ENCODE results near the gene MAP1S.

Gene MAP1S

DNA sequence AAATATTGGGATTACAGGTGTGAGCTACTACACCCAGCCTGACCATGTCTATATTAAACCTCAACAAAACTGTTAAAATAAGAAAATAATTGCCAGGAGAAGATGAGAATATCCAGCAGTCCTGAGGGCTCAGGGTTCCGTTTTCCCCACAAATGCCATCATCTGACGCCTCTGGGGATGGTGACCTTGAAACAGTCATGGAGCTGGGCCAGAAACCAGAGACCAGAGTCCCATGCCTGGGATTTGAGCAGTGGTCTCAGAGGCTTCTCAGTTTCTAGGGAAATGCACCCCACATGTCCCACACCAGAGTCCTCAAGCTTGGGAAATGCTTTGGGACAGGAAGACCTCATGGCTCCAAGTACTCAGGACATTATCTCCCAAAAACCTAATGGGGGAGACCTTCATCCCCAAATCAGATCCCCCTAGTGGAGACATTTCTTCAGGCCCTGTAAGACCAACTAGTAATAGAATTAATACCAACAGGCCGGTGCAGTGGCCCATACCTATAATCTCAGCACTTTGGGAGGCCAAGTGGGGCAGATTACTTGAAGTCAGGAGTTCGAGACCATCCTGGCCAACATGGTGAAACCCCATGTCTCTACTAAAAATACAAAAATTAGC is 2.9 kb upstream of the MAP1S start:
- in situ Hi-C loops (cut with HindIII; ENCODE audit: low sequenced_read_pairs): loop anchor here (10.0 kb wide), 1 partner anchor 118 kb away; no protein-coding TSS in a partner anchor
- TF ChIP-seq, protein P1, sequence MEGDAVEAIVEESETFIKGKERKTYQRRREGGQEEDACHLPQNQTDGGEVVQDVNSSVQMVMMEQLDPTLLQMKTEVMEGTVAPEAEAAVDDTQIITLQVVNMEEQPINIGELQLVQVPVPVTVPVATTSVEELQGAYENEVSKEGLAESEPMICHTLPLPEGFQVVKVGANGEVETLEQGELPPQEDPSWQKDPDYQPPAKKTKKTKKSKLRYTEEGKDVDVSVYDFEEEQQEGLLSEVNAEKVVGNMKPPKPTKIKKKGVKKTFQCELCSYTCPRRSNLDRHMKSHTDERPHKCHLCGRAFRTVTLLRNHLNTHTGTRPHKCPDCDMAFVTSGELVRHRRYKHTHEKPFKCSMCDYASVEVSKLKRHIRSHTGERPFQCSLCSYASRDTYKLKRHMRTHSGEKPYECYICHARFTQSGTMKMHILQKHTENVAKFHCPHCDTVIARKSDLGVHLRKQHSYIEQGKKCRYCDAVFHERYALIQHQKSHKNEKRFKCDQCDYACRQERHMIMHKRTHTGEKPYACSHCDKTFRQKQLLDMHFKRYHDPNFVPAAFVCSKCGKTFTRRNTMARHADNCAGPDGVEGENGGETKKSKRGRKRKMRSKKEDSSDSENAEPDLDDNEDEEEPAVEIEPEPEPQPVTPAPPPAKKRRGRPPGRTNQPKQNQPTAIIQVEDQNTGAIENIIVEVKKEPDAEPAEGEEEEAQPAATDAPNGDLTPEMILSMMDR (IDR thresholded peaks at IDR 0.05; ENCODE audit: low read depth, low read length, missing control alignments): peak; percentile 29
- H3K4me3 ChIP-seq (ENCODE audit: low read depth, low read length): no peak overlapping the region
- no peak for DNase-seq (ENCODE audit: low read depth)

DNA sequence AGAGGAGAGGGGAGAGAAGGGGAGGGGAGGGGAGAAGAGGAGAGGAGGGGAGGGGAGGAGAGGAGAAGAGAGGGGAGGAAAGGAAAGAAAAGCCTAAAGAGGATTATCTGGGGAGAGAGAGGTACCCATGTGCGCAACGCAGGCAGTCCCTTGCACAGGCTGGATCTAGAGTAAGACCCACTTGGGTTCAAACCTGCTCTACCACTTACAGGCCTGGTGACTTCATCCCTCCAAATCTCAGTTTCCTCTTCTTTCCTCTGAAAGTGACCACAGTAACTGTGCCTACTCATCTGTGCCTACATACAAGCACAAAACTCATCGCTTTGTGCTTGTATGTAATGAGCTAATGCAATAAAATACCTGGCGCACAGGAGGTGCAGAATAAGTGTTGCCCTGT is 732 bp upstream of the MAP1S start:
- no peak for DNase-seq (ENCODE audit: low read depth)
- in situ Hi-C loops (cut with HindIII; ENCODE audit: low sequenced_read_pairs): loop anchor here (10.0 kb wide), 1 partner anchor 116 kb away; no protein-coding TSS in a partner anchor
- no peak overlapping the region for H3K4me3 ChIP-seq (ENCODE audit: low read depth, low read length)
- TF ChIP-seq, protein P1 (IDR thresholded peaks at IDR 0.05; ENCODE audit: low read depth, low read length, missing control alignments): no peak

DNA sequence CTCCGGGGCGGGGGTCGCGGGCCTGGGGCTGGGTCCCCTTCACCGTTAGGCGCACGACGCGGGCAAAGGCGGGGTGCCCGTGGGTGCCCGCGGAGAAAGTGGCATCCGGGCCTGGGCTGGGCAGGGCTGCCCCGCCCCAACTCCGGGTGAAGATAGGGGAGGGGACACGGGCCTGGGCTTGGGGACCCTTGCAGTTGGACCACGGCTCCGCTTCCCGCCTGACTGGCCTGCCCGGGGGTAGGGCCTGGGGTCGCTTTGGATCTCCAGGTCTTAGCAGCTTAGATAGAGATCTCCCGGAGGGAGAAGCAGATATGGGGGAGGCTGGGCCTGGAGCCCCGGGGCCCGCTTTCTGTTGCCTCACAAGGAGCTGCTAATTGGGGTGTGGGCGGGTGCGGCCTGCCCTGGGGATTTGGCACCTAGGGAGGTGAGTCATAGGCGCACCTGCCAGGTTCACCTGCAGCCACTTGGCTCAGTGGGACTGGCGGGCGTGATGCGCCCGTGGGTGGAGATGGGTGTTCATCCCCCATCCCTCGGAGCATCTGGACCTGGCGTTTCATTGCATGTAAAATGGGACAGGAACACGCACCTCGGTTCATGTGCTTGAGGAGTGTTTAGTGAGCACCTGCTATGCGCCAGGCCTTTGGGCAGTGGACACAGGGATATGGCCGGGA is 585 bp downstream of the MAP1S start:
- H3K4me3 ChIP-seq (ENCODE audit: low read depth, low read length): peak overlapping the region; percentile 91
- no peak for DNase-seq (ENCODE audit: low read depth)
- in situ Hi-C loops (cut with HindIII; ENCODE audit: low sequenced_read_pairs): loop anchor here (10.0 kb wide), 1 partner anchor 115 kb away; no protein-coding TSS in a partner anchor
- TF ChIP-seq, protein P1 (IDR thresholded peaks at IDR 0.05; ENCODE audit: low read depth, low read length, missing control alignments): no peak

DNA sequence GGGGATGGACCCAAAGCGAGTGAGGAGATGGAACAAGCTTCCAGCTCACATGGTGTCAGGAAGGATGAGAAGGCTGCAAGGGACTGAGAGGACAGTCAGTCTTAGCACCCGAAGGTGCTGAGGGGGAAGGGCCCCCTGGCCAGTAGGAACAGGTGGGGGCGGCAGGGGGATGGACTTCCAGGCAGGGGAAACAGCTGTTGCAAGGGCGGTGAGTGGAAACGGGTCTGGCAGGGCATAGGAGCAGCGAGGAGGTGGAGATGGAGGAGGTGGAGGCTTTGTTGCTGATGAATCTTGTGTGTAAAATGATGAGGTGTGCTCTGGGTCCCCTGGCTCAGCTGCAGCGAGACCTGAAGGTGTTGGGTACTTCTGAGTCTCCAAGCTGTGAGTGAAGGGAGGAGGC is 1.2 kb downstream of the MAP1S start:
- TF ChIP-seq, protein P1 (IDR thresholded peaks at IDR 0.05; ENCODE audit: low read depth, low read length, missing control alignments): no peak
- peak overlapping the region; percentile 91 for H3K4me3 ChIP-seq (ENCODE audit: low read depth, low read length)
- in situ Hi-C loops (cut with HindIII; ENCODE audit: low sequenced_read_pairs): no loop called here
- DNase-seq (ENCODE audit: low read depth): no peak

DNA sequence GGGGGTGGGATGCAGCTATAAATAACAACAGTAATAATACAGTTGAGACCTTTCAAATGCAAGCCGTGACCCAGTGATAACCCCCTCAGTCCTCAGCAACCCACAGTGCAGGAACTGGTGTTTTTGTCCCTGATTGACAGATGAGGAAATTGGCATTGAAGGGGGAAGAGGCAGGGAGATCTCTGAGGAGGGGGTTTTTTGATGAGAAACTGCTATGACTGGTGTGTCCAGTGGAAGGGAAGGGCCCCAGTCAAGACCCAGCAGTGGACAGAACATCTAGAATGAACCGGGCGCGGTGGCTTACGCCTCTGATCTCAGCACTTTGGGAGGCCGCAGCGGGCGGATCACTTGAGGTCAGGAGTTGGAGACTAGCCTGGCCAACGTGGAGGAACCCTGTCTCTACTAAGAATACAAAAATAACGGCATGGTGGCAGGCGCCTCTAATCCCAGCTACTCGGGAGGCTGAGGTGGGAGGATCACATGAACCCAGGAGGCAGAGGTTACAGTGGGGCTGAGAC is 1.9 kb downstream of the MAP1S start:
- no peak overlapping the region for H3K4me3 ChIP-seq (ENCODE audit: low read depth, low read length)
- DNase-seq (ENCODE audit: low read depth): no peak
- in situ Hi-C loops (cut with HindIII; ENCODE audit: low sequenced_read_pairs): no loop called here
- TF ChIP-seq, protein P1 (IDR thresholded peaks at IDR 0.05; ENCODE audit: low read depth, low read length, missing control alignments): no peak

DNA sequence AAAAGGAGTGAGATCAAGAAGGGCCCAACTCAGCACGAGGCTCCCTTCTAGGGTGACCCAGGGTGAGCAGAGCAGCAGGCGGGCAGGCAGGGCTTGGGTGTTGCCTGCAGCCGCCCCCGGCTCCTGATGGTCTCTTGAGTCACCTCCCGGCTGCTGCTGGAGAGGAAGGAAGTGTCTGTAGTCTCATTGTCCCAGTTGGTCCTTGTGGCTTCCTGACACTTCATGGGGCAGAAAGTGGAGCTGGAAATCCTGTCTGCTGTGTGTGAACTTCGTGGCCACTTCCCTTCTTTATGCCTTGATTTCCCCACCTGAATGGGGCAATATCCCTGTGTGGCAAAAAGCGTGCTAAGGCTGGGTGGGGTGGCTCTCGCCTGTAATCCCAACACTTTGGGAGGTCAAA is 2.5 kb downstream of the MAP1S start:
- DNase-seq (ENCODE audit: low read depth): no peak
- H3K4me3 ChIP-seq (ENCODE audit: low read depth, low read length): no peak overlapping the region
- TF ChIP-seq, protein P1 (IDR thresholded peaks at IDR 0.05; ENCODE audit: low read depth, low read length, missing control alignments): no peak
- in situ Hi-C loops (cut with HindIII; ENCODE audit: low sequenced_read_pairs): no loop called here
